ENCODE results near the gene FAM117B. TPM values are rescaled to one million over a fixed set of nuclear protein-coding genes. Genes with fewer than 3 reads are reported as not detected.

The FAM117B gene
- total RNA-seq, 1 experiment from 2014 or later = 9.1 TPM

GRCh38 chr2:202695166-202695565 is 60.4 kb downstream of the FAM117B start:
- H3K9me3 ChIP-seq (ENCODE audit: control insufficient read depth in 1 of 2, insufficient read depth in 1 of 2, low read depth in 1 of 2, low read length in 2 of 2) = no peaks in the 10 kb centered on the region
- no peaks in the 10 kb centered on the region for H3K27me3 ChIP-seq (ENCODE audit: insufficient read depth, low read length)
- no peak overlapping the region for H3K4me2 ChIP-seq (ENCODE audit: low read length)
- no peak for TF ChIP-seq FOSL1 (IDR thresholded peaks at IDR 0.05; ENCODE audit: low read depth)
- TF ChIP-seq SP1 (IDR thresholded peaks at IDR 0.05; ENCODE audit: low read depth) = no peak
- no peak for TF ChIP-seq YY1 (IDR thresholded peaks at IDR 0.05; ENCODE audit: extremely low read depth, insufficient replicate concordance, low read depth, low read length)
- TF ChIP-seq ZNF274 (IDR thresholded peaks at IDR 0.05; ENCODE audit: low read depth, low read length) = no peak
- TF ChIP-seq ELF1 (IDR thresholded peaks at IDR 0.05; ENCODE audit: borderline replicate concordance, low read depth) = no peak
- no peak for TF ChIP-seq ATF3 (IDR thresholded peaks at IDR 0.05)
- no peak for TF ChIP-seq EZH2 (IDR thresholded peaks at IDR 0.05)
- no peak for TF ChIP-seq CBX3 (IDR thresholded peaks at IDR 0.05; ENCODE audit: low read depth)
- no peak for TF ChIP-seq ZBTB33 (IDR thresholded peaks at IDR 0.05; ENCODE audit: extremely low read depth, insufficient replicate concordance, low read length)
- TF ChIP-seq CTCF (IDR thresholded peaks at IDR 0.05 in 2 of 3, conservative IDR thresholded peaks at IDR 0.05 in 1 of 3; ENCODE audit: borderline replicate concordance in 1 of 3, insufficient read depth in 1 of 3, low read depth in 2 of 3, low read length in 2 of 3) = no peak
- TF ChIP-seq CEBPB (IDR thresholded peaks at IDR 0.05; ENCODE audit: low read depth) = no peak
- no peak for TF ChIP-seq SIN3A (IDR thresholded peaks at IDR 0.05; ENCODE audit: low read depth)
- TF ChIP-seq TCF7L2 (IDR thresholded peaks at IDR 0.05; ENCODE audit: borderline replicate concordance, extremely low read depth, insufficient read depth, insufficient read length) = no peak
- no peak for TF ChIP-seq RAD21 (IDR thresholded peaks at IDR 0.05; ENCODE audit: low read depth)
- TF ChIP-seq MAX (IDR thresholded peaks at IDR 0.05) = no peak
- ChIA-PET CTCF (no interaction called here), RAD21 (ENCODE audit: low non-redundant PET in 1 of 2, low total read pairs in 2 of 2, uncharacterized antibody in 2 of 2, unreplicated experiment in 2 of 2) (no interaction called here), POLR2A (no interaction called here)
- no peaks in the 10 kb centered on the region for H3K9me2 ChIP-seq (ENCODE audit: insufficient read depth)
- no peak for DNase-seq (ENCODE audit: low read depth, low spot score)
- intact Hi-C loops (cut with micrococcal nuclease) = no loop called here
- no peak overlapping the region for H2AFZ ChIP-seq (ENCODE audit: low read depth, low read length, poor library complexity, severe bottlenecking)
- no TSS peak for BruUV-seq (replicated peaks)
- H3K4me3 ChIP-seq (replicated peaks in 1 of 2; ENCODE audit: low read depth in 1 of 2, low read length in 2 of 2) = no peak overlapping the region
- H3K4me1 ChIP-seq (ENCODE audit: control insufficient read depth in 1 of 2, insufficient read depth in 2 of 2, low read length in 2 of 2) = no peaks in the 10 kb centered on the region
- H3K79me2 ChIP-seq (ENCODE audit: insufficient read depth, low read length) = no peaks in the 10 kb centered on the region
- no peaks in the 10 kb centered on the region for H4K20me1 ChIP-seq (ENCODE audit: insufficient read depth)
- no peaks in the 10 kb centered on the region for H3K36me3 ChIP-seq (ENCODE audit: control insufficient read depth in 1 of 2, insufficient read depth in 2 of 2, low read length in 2 of 2)
- ATAC-seq = no peak
- H3K27ac ChIP-seq (ENCODE audit: low read depth, low read length) = no peak overlapping the region
- no peak overlapping the region for H3K9ac ChIP-seq (ENCODE audit: low read length)
